ENCODE results near the gene ANKRD34C. TPM values are rescaled to one million over a fixed set of nuclear protein-coding genes. Genes with fewer than 3 reads are reported as not detected.

Gene ANKRD34C
- total and polyA plus RNA-seq, 8 donors, result 0.03 TPM; not detected in 7

- no peak for ATAC-seq
- Histone ChIP-seq H3K36me3 (no peaks in the 10 kb centered on the region), H3K27me3 (no peaks in the 10 kb centered on the region), H3K4me3 (no peak overlapping the region), H3K27ac (no peak overlapping the region), H3K9me3 (no peaks in the 10 kb centered on the region), H3K4me1 (no peaks in the 10 kb centered on the region)
- DNase-seq, result no peak
- intact Hi-C loops (cut with DNase I), result no loop called here
- no peak for TF ChIP-seq CTCF (IDR thresholded peaks at IDR 0.05)
These were observed 34.3 kb upstream of the ANKRD34C start for GRCh38 chr15:79248183-79248582.

- TF ChIP-seq CTCF (IDR thresholded peaks at IDR 0.05), result no peak
- H3K27me3 ChIP-seq, result peaks cover 0 to 14% of the 10 kb centered on the region in 2 donors
- intact Hi-C loops (cut with DNase I), result no loop called here
These were observed 25.1 kb upstream of the ANKRD34C start for GRCh38 chr15:79257454-79257853.

GRCh38 chr15:79261836-79262235, 20.7 kb upstream of the ANKRD34C start:
- no peak for ATAC-seq

More at GRCh38 chr15:79257454-79257853, 25.1 kb upstream of the ANKRD34C start:
- ATAC-seq (no peak), DNase-seq (no peak)
- Histone ChIP-seq H3K36me3 (no peaks in the 10 kb centered on the region), H3K27ac (no peak overlapping the region), H3K4me3 (no peak overlapping the region), H3K9me3 (no peaks in the 10 kb centered on the region), H3K4me1 (no peaks in the 10 kb centered on the region)

GRCh38 chr15:79265167-79265566, 17.4 kb upstream of the ANKRD34C start:
- Histone ChIP-seq H3K9me3 (no peaks in the 10 kb centered on the region), H3K27ac (no peak overlapping the region), H3K27me3 (peaks cover 0 to 21% of the 10 kb centered on the region in 2 donors), H3K4me3 (no peak overlapping the region), H3K36me3 (no peaks in the 10 kb centered on the region), H3K4me1 (no peaks in the 10 kb centered on the region)
- intact Hi-C loops (cut with DNase I), result no loop called here
- no peak for TF ChIP-seq CTCF (IDR thresholded peaks at IDR 0.05)
- DNase-seq, result no peak
- ATAC-seq, result no peak

More at GRCh38 chr15:79261836-79262235, 20.7 kb upstream of the ANKRD34C start:
- DNase-seq, result no peak
- Histone ChIP-seq H3K27ac (no peak overlapping the region), H3K4me1 (no peaks in the 10 kb centered on the region), H3K4me3 (no peak overlapping the region), H3K9me3 (no peaks in the 10 kb centered on the region), H3K36me3 (no peaks in the 10 kb centered on the region), H3K27me3 (peaks cover 0 to 16% of the 10 kb centered on the region in 2 donors)
- intact Hi-C loops (cut with DNase I), result no loop called here
- no peak for TF ChIP-seq CTCF (IDR thresholded peaks at IDR 0.05)

GRCh38 chr15:79265987-79266579, 16.4 kb upstream of the ANKRD34C start:
- no peak for TF ChIP-seq CTCF (IDR thresholded peaks at IDR 0.05)
- Histone ChIP-seq H3K9me3 (no peaks in the 10 kb centered on the region), H3K27me3 (peaks cover 0 to 17% of the 10 kb centered on the region in 2 donors), H3K36me3 (no peaks in the 10 kb centered on the region), H3K27ac (no peak overlapping the region), H3K4me1 (no peaks in the 10 kb centered on the region), H3K4me3 (no peak overlapping the region)
- DNase-seq (no peak), ATAC-seq (no peak)
- intact Hi-C loops (cut with DNase I), result no loop called here

Measured in left lung (tissue), 10 donors.